Measurements from ENCODE around the gene NT5DC4.

NT5DC4 gene

GRCh38 chr2:112740527-112740926, 19.7 kb downstream of the NT5DC4 start:
- TF ChIP-seq SIN3A (IDR thresholded peaks at IDR 0.05; ENCODE audit: borderline replicate concordance, insufficient read depth, low read length) (no peak), POLR2AphosphoS5 (IDR thresholded peaks at IDR 0.05; ENCODE audit: low read depth, low read length) (no peak), TAF1 (IDR thresholded peaks at IDR 0.05; ENCODE audit: borderline replicate concordance, insufficient read depth, low read length) (no peak), FOXP2 (optimal IDR thresholded peaks at IDR 0.05; ENCODE audit: borderline replicate concordance, extremely low read depth, extremely low read length, insufficient read depth) (no peak), REST (IDR thresholded peaks at IDR 0.05; ENCODE audit: insufficient read depth in 1 of 2, low read depth in 2 of 2, low read length in 2 of 2) (no peak)

- TF ChIP-seq SIN3A (IDR thresholded peaks at IDR 0.05; ENCODE audit: borderline replicate concordance, insufficient read depth, low read length) = no peak
- TF ChIP-seq TAF1 (IDR thresholded peaks at IDR 0.05; ENCODE audit: borderline replicate concordance, insufficient read depth, low read length) = no peak
- TF ChIP-seq FOXP2 (optimal IDR thresholded peaks at IDR 0.05; ENCODE audit: borderline replicate concordance, extremely low read depth, extremely low read length, insufficient read depth) = no peak
- no peak for TF ChIP-seq POLR2AphosphoS5 (IDR thresholded peaks at IDR 0.05; ENCODE audit: low read depth, low read length)
- no peak for TF ChIP-seq REST (IDR thresholded peaks at IDR 0.05; ENCODE audit: insufficient read depth in 1 of 2, low read depth in 2 of 2, low read length in 2 of 2)
Observed at GRCh38 chr2:112749755-112750559, 29.1 kb downstream of the NT5DC4 start.

- TF ChIP-seq REST (IDR thresholded peaks at IDR 0.05; ENCODE audit: insufficient read depth in 1 of 2, low read depth in 2 of 2, low read length in 2 of 2) = no peak
Observed at GRCh38 chr2:112750560-112750843, 29.7 kb downstream of the NT5DC4 start.

- no peak for TF ChIP-seq FOXP2 (optimal IDR thresholded peaks at IDR 0.05; ENCODE audit: borderline replicate concordance, extremely low read depth, extremely low read length, insufficient read depth)
- no peak for TF ChIP-seq SIN3A (IDR thresholded peaks at IDR 0.05; ENCODE audit: borderline replicate concordance, insufficient read depth, low read length)
- no peak for TF ChIP-seq TAF1 (IDR thresholded peaks at IDR 0.05; ENCODE audit: borderline replicate concordance, insufficient read depth, low read length)
- TF ChIP-seq POLR2AphosphoS5 (IDR thresholded peaks at IDR 0.05; ENCODE audit: low read depth, low read length) = no peak
- no peak for TF ChIP-seq REST (IDR thresholded peaks at IDR 0.05; ENCODE audit: insufficient read depth in 1 of 2, low read depth in 2 of 2, low read length in 2 of 2)
Observed at GRCh38 chr2:112751451-112752197, 30.8 kb downstream of the NT5DC4 start.

Measured in PFSK-1 (cell line).